B cell (primary cell): ENCODE data around the gene C5AR1. TPM values are rescaled to one million over a fixed set of nuclear protein-coding genes. Genes with fewer than 3 reads are reported as not detected.

ENCODE experiments used
- ATAC-seq: fragments of 200-7000 bp; cut with Tn5 transposase; one replicate; pipeline ENCODE4 v1.10.0; 2021; ENCODE audit warnings: low read depth, mild to moderate bottlenecking, moderate number of reproducible peaks, moderate library complexity
- CTCF ChIA-PET: fragments of 350-600 bp; sonication (Branson Sonifier 250); formaldehyde crosslinking; loops from one replicate; lab custom pipeline; 2021; ENCODE audit warnings: antibody characterized with exemption, inconsistent platforms; lab: Charles Lee
- POLR2A ChIA-PET: fragments of 350-600 bp; sonication (Branson Sonifier 250); formaldehyde crosslinking; loops from one replicate; lab custom pipeline; 2021; ENCODE audit warnings: antibody characterized with exemption; lab: Charles Lee
- DNase-seq: peaks from one replicate; pipeline ENCODE4 v3.0.0; 2013
- H2AFZ ChIP-seq: 2 replicates; pipeline ENCODE4 v1.6.1; 2012; ENCODE audit warnings: mild to moderate bottlenecking, low read depth, low read length; ENCODE audit not compliant: insufficient read depth, poor library complexity, severe bottlenecking
- H3K27ac ChIP-seq, 2 donors: 1 replicate in 1 of 2; 2 replicates in 1 of 2; pipeline ENCODE4 v1.5.1; 2012 to 2013; ENCODE audit warnings: low read length in 2 of 2, mild to moderate bottlenecking in 2 of 2, moderate library complexity in 1 of 2
- H3K27me3 ChIP-seq, 4 experiments: fragments of 200-600 bp in 1 of 4; sonication (generic) in 1 of 4; replicated peaks in 1 of 4; 1 replicate in 2 of 4; 2 replicates in 2 of 4; pipeline versions ENCODE4 v1.6.1 to v1.7.0; 2013 to 2016; ENCODE audit warnings: low read length in 3 of 4, mild to moderate bottlenecking in 2 of 4, mixed read lengths in 1 of 4, moderate library complexity in 1 of 4; ENCODE audit not compliant: insufficient read depth in 4 of 4, control insufficient read depth in 3 of 4; ENCODE audit errors: control extremely low read depth in 1 of 4
- H3K36me3 ChIP-seq, 2 experiments: replicated peaks in 1 of 2; 1 replicate in 1 of 2; 2 replicates in 1 of 2; pipeline versions ENCODE4 v1.6.1 to v1.7.1; 2013; ENCODE audit warnings: low read length in 1 of 2; ENCODE audit not compliant: insufficient read depth in 2 of 2, control insufficient read depth in 1 of 2; ENCODE audit errors: control extremely low read depth in 1 of 2, extremely low read depth in 1 of 2
- H3K4me1 ChIP-seq, 2 donors: fragments of 200-600 bp in 1 of 2; sonication (generic) in 1 of 2; 1 replicate in 1 of 2; 2 replicates in 1 of 2; pipeline versions ENCODE4 v1.5.1 to v1.6.1; 2013 to 2017; ENCODE audit warnings: low read length in 2 of 2; ENCODE audit not compliant: control insufficient read depth in 2 of 2, insufficient read depth in 2 of 2
- H3K4me2 ChIP-seq: replicated peaks from 2 replicates; pipeline ENCODE3; 2012; ENCODE audit warnings: mild to moderate bottlenecking, low read depth, low read length; ENCODE audit not compliant: poor library complexity, severe bottlenecking
- H3K4me3 ChIP-seq, 5 experiments: fragments of 200-600 bp in 1 of 5; sonication (generic) in 1 of 5; 1 replicate in 3 of 5; 2 replicates in 2 of 5; pipeline versions ENCODE4 v1.5.1 to v1.7.0; 2011 to 2016; ENCODE audit warnings: low read length in 4 of 5, mild to moderate bottlenecking in 4 of 5, low read depth in 2 of 5, control low read depth in 1 of 5, moderate library complexity in 1 of 5; ENCODE audit not compliant: insufficient read depth in 1 of 5; ENCODE audit errors: control extremely low read depth in 1 of 5, extremely low read depth in 1 of 5
- H3K79me2 ChIP-seq: fragments of 200-600 bp; sonication (generic); one replicate; pipeline ENCODE4 v1.6.0; 2016; ENCODE audit warnings: low read length; ENCODE audit not compliant: control insufficient read depth, insufficient read depth
- H3K9ac ChIP-seq: fragments of 200-600 bp; sonication (generic); 2 replicates; pipeline ENCODE4 v1.6.1; 2017; ENCODE audit warnings: mild to moderate bottlenecking, low read length, moderate library complexity
- H3K9me3 ChIP-seq, 3 donors: one replicate each; pipeline versions ENCODE4 v1.6.1 to v1.7.1; 2013; ENCODE audit warnings: low read length in 2 of 3; ENCODE audit not compliant: control insufficient read depth in 2 of 3, insufficient read depth in 1 of 3; ENCODE audit errors: control extremely low read depth in 1 of 3
- H4K20me1 ChIP-seq: 2 replicates; pipeline ENCODE4 v1.6.0; 2012; ENCODE audit warnings: mild to moderate bottlenecking, low read length; ENCODE audit not compliant: insufficient read depth, control insufficient read depth, poor library complexity, severe bottlenecking
- H3K27ac Mint-ChIP-seq: one replicate; pipeline ENCODE4 v1.8.0; 2021; ENCODE audit warnings: mixed read lengths
- H3K27me3 Mint-ChIP-seq: one replicate; pipeline ENCODE4 v1.8.0; 2021; ENCODE audit warnings: mixed read lengths
- H3K4me1 Mint-ChIP-seq: one replicate; pipeline ENCODE4 v1.8.0; 2021; ENCODE audit warnings: mixed read lengths
- H3K4me3 Mint-ChIP-seq: one replicate; pipeline ENCODE4 v1.8.0; 2021; ENCODE audit warnings: mixed read lengths
- H3K9me3 Mint-ChIP-seq: one replicate; pipeline ENCODE4 v1.8.0; 2022; ENCODE audit warnings: mixed read lengths; ENCODE audit not compliant: insufficient read depth
- EZH2 ChIP-seq: IDR thresholded peaks from 2 replicates; pipeline ENCODE4 v1.6.1; 2012; ENCODE audit warnings: borderline replicate concordance, low read depth, mild to moderate bottlenecking, moderate library complexity, low read length; ENCODE audit not compliant: insufficient read depth, poor library complexity, severe bottlenecking
- WGBS: methylation state at CpG from one replicate; pipeline ENCODE4 v1.1.5; 2013; ENCODE audit warnings: missing lambda C conversion rate; ENCODE audit not compliant: insufficient coverage; 5-methylcytosine and 5-hydroxymethylcytosine counted together
- intact Hi-C: fragments of 100-400 bp; cut with micrococcal nuclease; formaldehyde crosslinking; loops from one replicate; pipeline ENCODE4 v1.10.0; 2022
- polyA plus RNA-seq: library from polyadenylated mRNA; depleted of rRNA; stranded (reverse); fragments of >200 nt; gene quantifications from 2 replicates; pipeline ENCODE4 v1.2.3, GENCODE V29; 2012
- total RNA-seq, 2 donors: library from RNA; stranded (reverse); fragments of 120-200 nt in 1 of 2; gene quantifications; 1 replicate in 1 of 2; 2 replicates in 1 of 2; pipeline versions ENCODE4 v1.2.3 to v1.2.4, GENCODE V29; 2013 to 2022
- TF ChIP-seq, protein P1 (sequence below): fragments of 200-600 bp; IDR thresholded peaks from one replicate; pipeline ENCODE4 v1.8.0; 2022; ENCODE audit warnings: antibody characterized with exemption, mild to moderate bottlenecking

The C5AR1 gene
- total and polyA plus RNA-seq, 2 donors (not counting 1 experiment from before 2014, with no cell fraction given) = 4.1 to 4.9 TPM

DNA sequence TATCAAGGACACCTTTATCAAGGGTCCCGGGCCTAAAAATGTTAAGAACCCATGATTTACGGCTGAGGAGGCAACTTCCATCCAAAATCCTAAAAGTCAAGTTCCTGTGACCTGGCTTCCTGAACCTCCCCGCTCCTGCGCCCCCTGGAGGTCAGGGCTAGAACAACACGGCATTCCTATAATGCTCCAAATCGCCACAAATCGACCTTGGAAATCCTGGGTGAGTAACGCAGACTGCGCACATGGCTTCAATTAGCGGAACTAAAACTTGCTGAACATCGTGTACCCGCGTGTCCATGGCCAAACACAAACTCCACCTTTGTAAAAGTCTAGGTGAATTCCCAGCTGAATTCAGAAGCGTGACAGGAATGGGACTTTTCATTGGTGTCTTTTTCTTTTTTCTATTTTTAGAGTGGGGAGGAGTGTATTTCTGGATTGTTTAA, 4.3 kb upstream of the C5AR1 start:
- intact Hi-C loops = loop anchor here (1.0 to 5.0 kb wide), 2 partner anchors 42 to 156 kb away; partner anchors contain the start of gene DHX34
- Histone ChIP-seq H3K27ac (no peak overlapping the region), H3K79me2 (no peaks in the 10 kb centered on the region), H3K9ac (no peak overlapping the region), H3K9me3 (peaks cover 0 to 9% (median 0%) of the 10 kb centered on the region in 3 donors), H3K27me3 (peaks cover 0 to 21% (median 2%) of the 10 kb centered on the region in 4 experiments), H3K36me3 (no peaks in the 10 kb centered on the region), H3K4me3 (no peak overlapping the region), H2AFZ (no peak overlapping the region), H3K4me2 (no peak overlapping the region), H3K4me1 (peaks cover 11% of the 10 kb centered on the region in 2 donors), H4K20me1 (no peaks in the 10 kb centered on the region)
- peaks cover 18% of the 10 kb centered on the region for H3K27me3 Mint-ChIP-seq
- ChIA-PET CTCF (interaction anchor here (0.6 to 3.1 kb wide), 12 partner anchors 8 to 393 kb away, joined by 3 to 19 read pairs (median 4); no protein-coding TSS in a partner anchor), POLR2A (no interaction called here)
- no peak overlapping the region for H3K27ac Mint-ChIP-seq
- no peak for TF ChIP-seq EZH2
- TF ChIP-seq, protein P1, sequence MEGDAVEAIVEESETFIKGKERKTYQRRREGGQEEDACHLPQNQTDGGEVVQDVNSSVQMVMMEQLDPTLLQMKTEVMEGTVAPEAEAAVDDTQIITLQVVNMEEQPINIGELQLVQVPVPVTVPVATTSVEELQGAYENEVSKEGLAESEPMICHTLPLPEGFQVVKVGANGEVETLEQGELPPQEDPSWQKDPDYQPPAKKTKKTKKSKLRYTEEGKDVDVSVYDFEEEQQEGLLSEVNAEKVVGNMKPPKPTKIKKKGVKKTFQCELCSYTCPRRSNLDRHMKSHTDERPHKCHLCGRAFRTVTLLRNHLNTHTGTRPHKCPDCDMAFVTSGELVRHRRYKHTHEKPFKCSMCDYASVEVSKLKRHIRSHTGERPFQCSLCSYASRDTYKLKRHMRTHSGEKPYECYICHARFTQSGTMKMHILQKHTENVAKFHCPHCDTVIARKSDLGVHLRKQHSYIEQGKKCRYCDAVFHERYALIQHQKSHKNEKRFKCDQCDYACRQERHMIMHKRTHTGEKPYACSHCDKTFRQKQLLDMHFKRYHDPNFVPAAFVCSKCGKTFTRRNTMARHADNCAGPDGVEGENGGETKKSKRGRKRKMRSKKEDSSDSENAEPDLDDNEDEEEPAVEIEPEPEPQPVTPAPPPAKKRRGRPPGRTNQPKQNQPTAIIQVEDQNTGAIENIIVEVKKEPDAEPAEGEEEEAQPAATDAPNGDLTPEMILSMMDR = peak; percentile 87
- peaks cover 15% of the 10 kb centered on the region for H3K4me1 Mint-ChIP-seq
- DNase-seq (peak; percentile 71), ATAC-seq (peak; percentile 56)
- H3K4me3 Mint-ChIP-seq = peak overlapping the region; percentile 12
- no peaks in the 10 kb centered on the region for H3K9me3 Mint-ChIP-seq
- WGBS = 11% methylated on average over 12 of the region's 14 CpGs

DNA sequence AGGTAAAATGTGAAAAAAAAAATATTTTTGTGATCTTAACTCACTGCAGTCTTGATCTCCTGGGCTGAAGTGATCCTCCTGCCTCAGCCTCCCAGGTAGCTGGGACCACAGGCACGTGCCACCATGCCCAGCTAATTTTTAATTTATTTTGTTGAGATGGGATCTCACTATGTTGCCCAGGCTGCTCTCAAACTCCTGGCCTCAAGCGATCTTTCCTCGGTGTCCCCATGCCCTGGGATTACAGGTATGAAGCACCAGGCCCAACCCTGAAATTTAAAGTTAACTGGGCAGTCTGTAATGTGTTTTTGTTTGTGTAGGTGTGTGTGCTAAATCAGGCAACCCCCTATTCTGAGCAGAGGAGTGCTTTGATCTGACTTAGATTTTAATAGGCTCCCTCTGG, 3.4 kb upstream of the C5AR1 start:
- ChIA-PET POLR2A (no interaction called here), CTCF (interaction anchor here (0.9 to 3.1 kb wide), 6 partner anchors 9 to 96 kb away, joined by 3 to 19 read pairs (median 4); no protein-coding TSS in a partner anchor)
- 92% methylated on average over 2 of the region's 3 CpGs for WGBS

More for the DNA sequence above, 3.4 kb upstream of the C5AR1 start:
- Histone ChIP-seq H3K4me2 (no peak overlapping the region), H3K27ac (no peak overlapping the region), H3K4me1 (peaks cover 11% of the 10 kb centered on the region in 2 donors), H3K27me3 (peaks cover 0 to 18% (median 2%) of the 10 kb centered on the region in 4 experiments), H3K36me3 (no peaks in the 10 kb centered on the region), H3K79me2 (no peaks in the 10 kb centered on the region), H3K9me3 (peaks cover 0 to 9% (median 0%) of the 10 kb centered on the region in 3 donors), H2AFZ (no peak overlapping the region), H4K20me1 (no peaks in the 10 kb centered on the region), H3K4me3 (no peak overlapping the region), H3K9ac (no peak overlapping the region)
- intact Hi-C loops = loop anchor here (5.0 kb wide), 1 partner anchor 41 kb away; the partner anchor contains the start of gene DHX34
- no peak for ATAC-seq
- H3K9me3 Mint-ChIP-seq = no peaks in the 10 kb centered on the region
- H3K27me3 Mint-ChIP-seq = peaks cover 26% of the 10 kb centered on the region
- DNase-seq = no peak
- TF ChIP-seq, protein P1 = no peak
- no peak for TF ChIP-seq EZH2
- H3K27ac Mint-ChIP-seq = no peak overlapping the region
- peaks cover 12% of the 10 kb centered on the region for H3K4me1 Mint-ChIP-seq
- H3K4me3 Mint-ChIP-seq = no peak overlapping the region
